ENCODE results near the gene ZIC2. TPM values are rescaled to one million over a fixed set of nuclear protein-coding genes. Genes with fewer than 3 reads are reported as not detected.

The ZIC2 gene
- polyA plus RNA-seq, 4 donors, result 0.06 to 0.53 (median 0.31) TPM

DNA sequence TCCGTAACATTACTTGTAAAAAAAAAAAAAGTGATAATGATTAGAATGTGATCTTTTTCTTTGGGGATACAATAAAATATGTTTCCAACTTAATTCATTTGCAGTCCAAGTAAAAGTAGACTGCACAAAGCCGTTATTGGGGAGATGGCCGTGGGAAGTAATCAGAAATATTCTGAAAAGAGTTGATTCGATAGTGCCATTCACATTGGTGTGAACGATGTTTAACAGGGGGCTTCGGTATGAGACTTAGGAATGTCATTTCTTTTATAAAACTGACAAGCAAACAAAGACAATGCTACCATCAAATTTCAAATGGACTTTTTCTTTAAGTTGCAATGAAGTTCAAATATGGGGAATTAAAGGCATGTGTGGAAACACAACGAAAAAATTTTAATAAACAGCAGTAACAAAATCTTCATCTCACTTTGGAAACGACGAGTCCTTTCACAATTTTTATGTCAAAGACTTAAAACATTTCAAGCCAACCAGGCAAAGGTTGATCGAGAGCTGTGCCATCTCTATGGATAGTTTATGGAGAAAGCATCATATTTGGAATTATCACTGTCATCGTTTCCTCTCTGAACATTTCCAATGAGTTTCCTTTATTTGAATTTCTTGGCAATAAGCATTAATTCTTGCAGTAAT, 8.3 kb upstream of the ZIC2 start:
- no peak for DNase-seq (ENCODE audit: low read depth in 4 of 4, low spot score in 2 of 4)

DNA sequence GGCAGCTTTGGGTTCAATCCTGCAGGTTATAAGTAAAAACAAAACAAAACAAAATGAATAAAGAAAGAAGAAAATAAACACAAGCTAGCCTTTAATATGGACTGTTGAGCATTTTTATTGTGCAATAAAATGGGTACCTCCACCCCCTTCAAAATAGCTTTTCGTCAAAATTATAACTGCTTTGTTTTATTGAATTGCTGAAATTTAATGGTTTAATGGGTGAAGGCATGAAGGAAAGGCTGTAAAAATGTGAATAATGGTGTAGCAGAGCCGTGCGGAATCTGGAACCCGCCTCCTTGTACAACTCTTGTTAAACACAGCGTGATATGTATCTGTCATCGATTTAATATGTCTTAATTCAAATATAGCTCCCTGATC, 7.8 kb upstream of the ZIC2 start:
- DNase-seq (ENCODE audit: low read depth in 4 of 4, low spot score in 2 of 4), result no peak

DNA sequence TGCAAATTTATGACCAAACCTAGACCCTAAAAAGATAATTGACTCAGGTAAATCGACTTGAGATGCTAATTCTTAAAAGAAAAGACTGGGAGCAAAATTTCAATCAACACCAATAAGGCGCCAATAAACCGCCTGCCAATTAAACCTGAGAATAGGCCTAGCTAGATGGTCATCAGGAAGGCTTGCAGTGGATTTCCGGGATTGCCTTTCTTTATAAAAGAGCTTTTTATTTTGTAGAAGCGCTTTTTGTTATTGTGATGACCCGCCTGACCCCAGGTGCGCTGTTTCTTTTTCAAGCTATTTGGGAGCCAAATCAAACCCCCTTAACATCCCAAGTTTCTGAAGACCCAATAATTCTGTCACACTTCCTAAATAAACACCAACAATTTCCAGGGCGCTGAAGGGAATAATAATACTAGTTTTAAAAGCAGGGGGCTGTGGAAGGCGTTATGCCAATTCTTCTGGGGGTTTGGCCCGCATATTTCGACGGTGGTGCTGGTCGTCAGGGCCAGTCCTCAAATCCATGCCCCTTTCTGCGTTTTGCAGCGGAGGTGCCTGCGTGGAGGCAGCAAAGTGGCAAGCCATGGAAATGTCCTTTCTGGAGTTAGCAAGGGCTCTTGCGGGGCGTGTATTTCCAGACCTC, 7.2 kb upstream of the ZIC2 start:
- DNase-seq (ENCODE audit: low read depth in 4 of 4, low spot score in 2 of 4), result no peak

DNA sequence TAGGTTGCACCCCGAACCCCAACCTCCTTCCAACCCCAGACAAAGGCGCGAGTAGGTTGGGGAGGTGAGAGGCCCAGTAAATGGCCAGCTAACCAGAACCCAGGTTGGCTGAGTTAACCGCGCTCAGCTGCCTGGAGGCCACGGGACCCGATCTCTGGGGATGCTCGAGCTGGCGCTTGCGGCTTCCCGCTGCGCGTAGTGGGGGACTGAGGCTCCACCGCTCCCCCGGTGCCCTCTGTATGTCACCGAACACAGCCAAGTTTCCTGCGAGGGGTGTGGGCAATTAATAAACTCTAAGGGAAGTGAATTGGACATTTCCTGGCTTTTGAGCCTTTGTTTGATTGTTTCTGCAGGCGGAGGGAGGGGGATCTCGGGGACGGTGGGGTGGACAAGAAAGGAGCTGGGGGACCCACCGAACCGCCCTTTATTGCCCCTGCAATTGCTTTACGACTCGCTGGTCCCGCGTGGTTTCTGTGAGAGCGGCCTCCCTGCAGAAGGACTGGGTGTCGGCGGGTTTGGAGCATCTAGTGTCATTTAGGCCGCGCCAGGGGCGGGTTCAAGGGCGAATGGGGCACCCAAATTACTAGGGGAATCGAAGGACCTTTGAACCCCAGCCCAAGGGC, 6.5 kb upstream of the ZIC2 start:
- DNase-seq (ENCODE audit: low read depth in 4 of 4, low spot score in 2 of 4), result no peak

DNA sequence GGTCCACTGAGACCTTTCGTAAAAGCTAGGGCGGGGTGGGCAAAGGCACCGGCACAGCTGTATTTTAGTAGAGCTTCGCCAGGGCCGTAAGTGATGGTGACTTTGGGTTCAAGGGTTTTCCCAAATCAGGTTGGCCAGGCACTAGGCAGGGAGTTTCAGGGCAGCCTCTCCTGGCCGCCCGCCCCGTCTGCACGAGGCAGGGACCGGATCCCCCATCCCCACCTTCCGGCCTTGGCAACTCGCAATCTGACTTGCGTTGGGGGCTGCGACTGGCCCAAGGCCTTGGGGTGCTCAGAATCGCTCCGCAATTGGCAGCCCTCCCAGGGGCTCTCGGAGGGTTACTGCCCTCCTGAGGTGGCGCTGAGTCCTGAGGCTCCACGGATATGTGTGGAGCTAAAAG, 6.0 kb upstream of the ZIC2 start:
- DNase-seq (ENCODE audit: low read depth in 4 of 4, low spot score in 2 of 4), result no peak

DNA sequence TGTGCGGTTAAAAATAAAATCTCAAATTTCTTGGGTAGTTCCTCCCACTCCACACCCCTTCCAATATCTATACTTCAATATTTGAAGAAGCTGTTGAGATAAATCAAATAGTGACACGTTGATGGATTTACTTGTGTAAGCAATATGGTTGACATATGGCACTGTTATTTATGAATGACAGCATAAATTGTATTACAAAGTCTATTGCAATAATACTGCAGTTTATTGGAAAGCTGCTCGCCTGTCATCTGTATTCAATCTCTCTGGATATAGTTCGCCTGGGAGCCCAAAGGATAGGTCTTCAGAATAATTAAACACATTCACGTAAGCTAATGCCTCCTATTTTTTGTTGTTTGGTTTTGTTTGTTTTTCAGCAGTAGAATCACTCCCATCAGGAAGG, 5.0 kb upstream of the ZIC2 start:
- no peak for DNase-seq (ENCODE audit: low read depth in 4 of 4, low spot score in 2 of 4)

DNA sequence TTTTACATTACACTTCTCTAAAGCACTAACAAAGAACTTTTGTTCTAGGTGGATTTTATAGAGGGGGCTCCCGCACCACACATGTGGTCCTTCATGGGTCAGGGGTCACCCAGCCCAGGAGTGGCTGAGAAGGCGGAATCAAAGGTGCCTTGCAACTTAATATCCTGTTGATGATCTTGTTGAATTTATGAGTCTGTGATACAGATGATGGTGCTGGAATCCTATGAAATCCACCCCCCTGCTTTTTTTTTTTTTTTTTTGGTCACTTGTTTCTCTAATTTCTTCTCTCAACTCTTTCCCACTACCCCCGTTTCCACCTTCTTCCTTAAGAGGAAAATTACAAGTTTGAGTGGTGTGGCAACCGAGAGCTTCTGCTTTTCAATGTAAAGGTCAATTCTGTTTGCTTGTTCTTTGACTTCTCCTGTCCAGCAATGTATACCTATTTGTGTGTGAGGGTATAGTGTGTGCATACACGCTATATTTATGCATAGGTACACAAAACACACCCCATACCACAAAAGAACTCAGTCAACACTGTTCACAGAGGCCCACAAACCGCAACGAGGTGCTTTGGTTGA, 4.2 kb upstream of the ZIC2 start:
- DNase-seq (ENCODE audit: low read depth in 4 of 4, low spot score in 2 of 4), result no peak

DNA sequence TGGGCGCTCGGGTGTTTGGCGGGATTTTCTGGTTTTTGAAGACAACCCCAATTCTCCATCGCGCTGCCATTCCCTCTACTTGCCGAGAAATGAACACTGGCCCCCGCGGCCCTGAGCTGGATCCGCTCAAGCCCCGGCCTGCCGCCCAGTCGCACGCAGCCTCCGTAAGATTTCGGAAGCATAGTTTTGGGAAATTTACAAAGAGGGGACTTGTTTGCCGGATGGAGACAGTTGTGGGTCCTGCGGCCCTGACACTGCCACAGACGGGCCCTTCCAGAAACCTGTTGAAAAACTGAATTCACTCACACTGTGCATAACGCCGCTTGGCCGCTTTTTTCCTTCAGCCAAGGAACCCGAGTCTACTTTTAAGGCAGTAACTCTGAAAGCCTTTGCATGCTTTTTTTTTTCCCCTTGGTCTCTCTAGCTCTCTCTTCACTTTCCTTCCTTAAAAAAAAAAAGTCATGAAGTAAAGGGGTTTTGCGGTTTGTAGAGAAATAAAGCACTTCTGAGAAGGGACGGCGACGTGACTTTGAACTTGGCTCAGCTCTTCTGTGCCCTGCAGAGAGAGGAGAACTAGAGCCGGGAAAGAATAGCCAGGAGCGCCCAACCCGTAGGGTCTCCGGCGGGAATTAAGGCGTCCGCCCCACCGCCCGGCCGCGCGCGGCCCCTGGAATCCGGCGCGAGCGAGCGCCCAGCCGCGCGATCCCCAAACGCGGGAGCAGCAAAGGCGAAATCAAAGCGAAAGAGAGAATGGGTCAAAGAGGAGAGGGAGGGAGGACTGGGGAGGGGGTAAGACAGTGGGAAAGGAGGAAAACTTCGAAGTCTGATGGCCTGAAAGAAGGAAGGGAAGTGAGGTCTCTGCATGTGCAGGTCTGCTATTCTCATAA, 3.4 kb upstream of the ZIC2 start:
- no peak for DNase-seq (ENCODE audit: low read depth in 4 of 4, low spot score in 2 of 4)

DNA sequence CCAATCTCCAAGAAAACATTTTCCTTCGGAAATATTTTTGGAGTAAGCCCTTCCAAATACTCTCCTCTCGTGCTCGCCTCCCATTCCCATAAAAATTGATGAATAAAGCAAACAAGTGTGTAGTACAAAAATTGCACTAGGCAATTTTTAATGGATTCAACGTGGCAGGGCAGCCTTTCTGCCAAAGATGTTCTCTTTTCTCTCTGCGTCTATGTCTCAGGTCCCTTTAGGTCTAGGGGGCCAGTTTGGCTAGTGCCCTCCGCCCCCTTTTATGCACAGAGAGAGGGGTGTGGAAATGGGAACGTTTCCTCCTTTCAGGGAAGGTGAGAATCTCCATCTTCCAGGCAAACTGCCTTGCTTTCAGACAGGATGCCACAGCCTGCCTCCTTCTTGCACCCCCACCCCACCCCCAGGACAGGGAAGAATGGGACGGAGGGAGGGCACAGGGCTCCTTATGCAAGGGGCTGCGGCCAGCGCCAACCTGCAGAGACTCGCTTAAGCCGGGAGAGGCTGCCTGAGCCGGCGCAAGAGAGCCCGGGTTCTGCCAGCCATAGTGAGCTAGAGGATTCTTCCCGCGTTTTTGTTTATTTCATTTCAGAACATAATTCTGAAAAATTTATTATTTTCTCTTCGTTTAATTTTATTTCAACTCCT, 2.7 kb upstream of the ZIC2 start:
- DNase-seq (ENCODE audit: low read depth in 4 of 4, low spot score in 2 of 4), result no peak

DNA sequence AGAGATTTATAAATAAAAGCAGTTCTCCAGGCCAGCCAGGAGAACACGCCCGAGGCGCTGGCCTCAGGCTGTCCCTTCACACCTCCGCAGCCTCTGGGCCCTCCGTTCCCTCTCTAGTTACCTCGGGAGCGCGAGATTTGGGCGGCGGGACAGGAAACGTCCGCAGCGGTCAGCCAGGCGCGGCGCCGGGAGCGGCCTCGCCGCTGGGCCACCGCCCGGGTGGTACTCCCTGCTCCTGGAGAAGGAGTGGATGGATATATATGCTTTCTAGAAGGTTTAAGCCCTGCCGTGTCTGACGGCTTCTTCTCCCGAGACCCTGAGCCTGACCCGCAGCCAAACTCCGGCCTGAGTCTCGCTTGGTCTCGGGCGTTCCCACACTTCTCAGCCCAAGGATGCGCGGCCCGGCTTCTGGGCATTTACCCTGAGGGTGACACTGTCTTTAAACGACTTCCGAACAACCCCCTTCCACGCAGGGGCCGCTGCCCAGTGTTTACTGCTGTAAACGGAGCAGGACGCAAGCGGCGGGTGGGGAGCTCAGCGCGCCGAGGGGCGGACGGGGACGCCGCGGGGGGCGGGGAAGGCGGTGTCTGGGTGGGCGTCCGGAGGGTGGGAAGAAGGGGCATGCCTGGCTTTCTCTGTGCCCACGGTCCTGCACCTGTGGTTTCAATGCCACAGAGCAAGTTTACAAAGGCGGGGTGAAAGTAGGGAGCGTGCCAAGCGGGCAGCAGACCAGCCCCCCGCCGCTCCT, 2.0 kb upstream of the ZIC2 start:
- no peak for DNase-seq (ENCODE audit: low read depth in 4 of 4, low spot score in 2 of 4)

DNA sequence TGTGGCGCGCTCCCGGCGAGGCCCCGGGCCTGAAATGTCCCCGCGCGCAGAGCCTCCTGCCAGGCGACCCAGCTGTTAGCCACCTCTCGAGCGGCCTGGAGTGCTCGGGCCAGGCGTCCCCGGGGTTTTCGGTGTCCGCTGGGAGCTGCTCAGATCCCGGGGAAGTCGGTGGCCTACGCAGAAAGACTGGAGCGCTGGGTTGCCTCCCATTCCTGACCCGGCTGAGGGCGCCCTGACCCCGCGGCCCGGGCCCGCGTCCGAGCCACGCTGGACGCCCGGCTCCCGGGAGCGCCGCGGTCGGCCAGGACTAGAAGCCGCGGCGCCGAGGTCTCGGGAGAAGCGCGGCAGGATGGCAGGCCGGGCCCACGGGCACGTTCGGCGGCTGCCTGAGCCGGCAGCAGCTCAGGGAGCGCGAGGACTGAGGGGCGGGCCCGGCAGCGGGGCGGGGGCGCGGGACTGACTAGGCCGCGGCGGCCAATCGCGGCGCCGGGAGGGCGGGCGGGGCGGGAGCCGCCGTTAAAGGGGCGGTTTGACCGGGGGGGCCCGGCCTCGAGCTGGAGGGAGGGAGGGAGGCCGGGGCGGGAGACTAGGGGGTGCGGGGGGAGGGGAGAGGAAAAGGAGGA, 1.3 kb upstream of the ZIC2 start:
- no peak for DNase-seq (ENCODE audit: low read depth in 4 of 4, low spot score in 2 of 4)

DNA sequence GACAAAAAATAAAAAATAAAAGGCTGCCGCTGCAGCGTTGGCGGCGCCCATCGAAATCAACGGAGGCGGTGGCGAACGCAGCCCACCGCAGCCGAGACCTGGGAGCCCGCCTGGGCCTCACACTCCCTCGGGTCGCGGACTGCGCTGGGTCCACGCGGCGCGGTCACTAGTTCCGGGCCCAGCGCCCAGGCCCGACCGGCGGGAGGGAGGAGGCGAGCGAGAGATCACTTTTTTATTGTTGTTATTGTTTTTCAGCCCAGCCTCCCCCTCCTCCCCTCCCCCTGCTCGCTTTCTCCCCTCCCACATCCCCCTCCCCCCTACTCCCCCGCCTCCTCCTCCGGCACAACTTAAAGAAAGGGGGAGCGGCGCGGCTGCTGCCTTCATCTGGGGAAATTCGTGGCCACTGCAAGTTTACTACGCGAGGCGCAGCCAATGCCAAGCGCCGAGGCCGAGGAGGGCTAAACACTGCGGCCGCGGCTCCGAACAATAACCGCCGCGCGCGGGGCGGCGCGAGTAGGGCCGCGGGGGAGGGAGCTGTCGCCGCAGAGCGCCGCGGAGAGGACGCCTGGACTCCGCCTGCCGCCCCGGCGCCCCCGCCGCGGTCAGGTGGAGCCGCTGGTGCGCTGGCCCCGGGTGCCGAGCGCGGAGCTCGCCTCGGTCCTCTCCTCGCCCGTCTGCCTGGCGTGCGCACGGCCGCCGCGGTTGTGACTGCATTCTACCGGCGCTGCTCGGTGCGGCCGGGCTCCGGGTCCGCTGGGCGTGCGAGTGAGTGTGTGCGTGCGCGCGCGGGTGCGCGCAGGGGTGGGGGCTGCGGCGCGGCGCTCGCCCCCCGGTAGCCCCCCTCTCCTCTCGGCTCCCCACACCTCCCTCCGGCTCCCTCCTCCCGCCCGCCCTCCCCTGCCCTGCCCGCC, 505 bp upstream of the ZIC2 start:
- no peak for DNase-seq (ENCODE audit: low read depth in 4 of 4, low spot score in 2 of 4)

DNA sequence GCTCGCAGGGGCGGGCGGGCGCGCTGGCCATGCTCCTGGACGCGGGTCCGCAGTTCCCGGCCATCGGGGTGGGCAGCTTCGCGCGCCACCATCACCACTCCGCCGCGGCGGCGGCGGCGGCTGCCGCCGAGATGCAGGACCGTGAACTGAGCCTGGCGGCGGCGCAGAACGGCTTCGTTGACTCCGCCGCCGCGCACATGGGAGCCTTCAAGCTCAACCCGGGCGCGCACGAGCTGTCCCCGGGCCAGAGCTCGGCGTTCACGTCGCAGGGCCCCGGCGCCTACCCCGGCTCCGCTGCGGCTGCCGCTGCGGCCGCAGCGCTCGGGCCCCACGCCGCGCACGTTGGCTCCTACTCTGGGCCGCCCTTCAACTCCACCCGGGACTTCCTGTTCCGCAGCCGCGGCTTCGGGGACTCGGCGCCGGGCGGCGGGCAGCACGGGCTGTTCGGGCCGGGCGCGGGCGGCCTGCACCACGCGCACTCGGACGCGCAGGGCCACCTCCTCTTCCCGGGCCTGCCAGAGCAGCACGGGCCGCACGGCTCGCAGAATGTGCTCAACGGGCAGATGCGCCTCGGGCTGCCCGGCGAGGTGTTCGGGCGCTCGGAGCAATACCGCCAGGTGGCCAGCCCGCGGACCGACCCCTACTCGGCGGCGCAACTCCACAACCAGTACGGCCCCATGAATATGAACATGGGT, 599 bp downstream of the ZIC2 start:
- no peak for DNase-seq (ENCODE audit: low read depth in 4 of 4, low spot score in 2 of 4)

DNA sequence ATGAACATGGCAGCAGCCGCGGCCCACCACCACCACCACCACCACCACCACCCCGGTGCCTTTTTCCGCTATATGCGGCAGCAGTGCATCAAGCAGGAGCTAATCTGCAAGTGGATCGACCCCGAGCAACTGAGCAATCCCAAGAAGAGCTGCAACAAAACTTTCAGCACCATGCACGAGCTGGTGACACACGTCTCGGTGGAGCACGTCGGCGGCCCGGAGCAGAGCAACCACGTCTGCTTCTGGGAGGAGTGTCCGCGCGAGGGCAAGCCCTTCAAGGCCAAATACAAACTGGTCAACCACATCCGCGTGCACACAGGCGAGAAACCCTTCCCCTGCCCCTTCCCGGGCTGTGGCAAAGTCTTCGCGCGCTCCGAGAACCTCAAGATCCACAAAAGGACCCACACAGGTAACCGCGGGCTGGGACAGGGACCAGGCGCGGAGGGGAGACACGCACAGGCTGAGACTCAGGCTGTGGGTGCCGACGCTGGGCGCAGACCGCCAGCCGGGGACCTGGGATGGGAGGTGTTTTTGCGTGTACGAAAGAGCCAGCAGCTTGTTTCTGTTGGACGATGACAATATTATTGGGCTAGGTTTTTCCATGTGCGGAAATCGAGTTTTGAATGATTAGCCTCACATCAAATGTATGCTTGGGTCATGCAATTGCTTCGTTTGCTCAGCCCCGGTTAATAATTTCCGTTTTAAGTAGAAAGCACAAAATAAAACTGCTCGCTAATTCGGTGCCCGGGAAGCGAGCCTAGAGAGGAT, 1.3 kb downstream of the ZIC2 start:
- DNase-seq (ENCODE audit: low read depth in 4 of 4, low spot score in 2 of 4), result no peak

DNA sequence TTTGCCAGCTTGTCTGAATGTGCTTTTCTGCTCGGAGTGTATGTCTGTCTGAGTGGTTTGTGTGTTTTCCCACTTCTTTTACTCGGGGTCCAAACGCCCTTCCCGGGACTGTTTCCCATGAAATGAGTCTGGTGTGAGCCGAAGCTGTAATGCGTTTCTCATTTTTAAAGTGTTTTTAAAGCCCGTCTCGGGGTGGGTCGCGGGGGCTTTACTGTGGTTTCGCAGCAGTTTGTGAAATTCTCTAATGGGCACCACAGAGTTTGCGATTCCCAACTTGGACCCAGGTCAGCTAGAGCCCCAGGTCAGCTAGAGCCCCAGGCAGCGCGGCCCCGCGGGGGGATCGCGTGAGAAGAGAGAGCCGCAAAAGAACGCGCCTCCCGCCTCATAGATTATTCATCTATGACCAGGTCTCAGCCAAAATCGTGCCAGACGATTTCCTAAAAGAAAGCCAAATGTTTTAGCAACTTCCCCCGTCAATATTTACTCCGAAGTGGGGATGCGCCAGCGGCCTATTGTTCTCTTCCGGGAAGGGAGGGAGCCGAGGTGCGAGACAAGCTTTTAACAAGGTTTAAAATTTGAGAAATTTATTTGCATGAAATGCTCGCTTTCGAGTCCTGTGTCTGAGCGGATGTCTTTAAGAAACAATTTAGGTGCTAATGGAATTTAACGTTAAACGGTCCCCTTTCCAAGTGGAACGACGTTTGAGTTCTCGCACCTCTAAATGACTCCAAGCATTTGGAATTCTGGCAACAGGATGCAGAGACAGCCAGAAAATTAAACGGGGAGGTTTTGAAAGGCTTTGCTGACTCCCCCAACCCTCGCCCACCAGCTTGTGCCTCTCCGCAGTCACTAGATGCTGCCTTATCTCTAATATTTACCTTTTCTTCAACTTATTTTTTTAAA, 2.2 kb downstream of the ZIC2 start:
- no peak for DNase-seq (ENCODE audit: low read depth in 4 of 4, low spot score in 2 of 4)

Measured in left renal cortex interstitium (tissue), 4 donors.